Testis (tissue), 3 donors: ENCODE measurements around the gene EGLN2. TPM values are rescaled to one million over a fixed set of nuclear protein-coding genes. Genes with fewer than 3 reads are reported as not detected.
A peak's percentile ranks its signal among the peaks of the same experiment; 100 is the strongest.

Experiments used
- DNase-seq: peaks from one replicate; pipeline ENCODE4 v3.0.0-alpha.2; 2019
- H3K27ac ChIP-seq, 2 donors: fragments of 200-600 bp; sonication (generic); one replicate each; pipeline ENCODE4 v1.5.1; 2019
- H3K27me3 ChIP-seq: fragments of 200-600 bp; sonication (generic); one replicate; pipeline ENCODE4 v1.5.1; 2019
- H3K36me3 ChIP-seq: fragments of 200-600 bp; sonication (generic); one replicate; pipeline ENCODE4 v1.5.1; 2017; ENCODE audit warnings: low read depth; ENCODE audit errors: missing control alignments
- H3K4me1 ChIP-seq: fragments of 200-600 bp; sonication (generic); one replicate; pipeline ENCODE4 v1.5.1; 2019
- H3K4me3 ChIP-seq, 2 donors: fragments of 200-600 bp; sonication (generic); one replicate each; pipeline ENCODE4 v1.5.1; 2017 to 2019
- H3K9me3 ChIP-seq: fragments of 200-600 bp; sonication (generic); one replicate; pipeline ENCODE4 v1.5.1; 2017
- POLR2A ChIP-seq: fragments of 450-650 bp; IDR thresholded peaks from one replicate; pipeline ENCODE4 v1.6.1; 2017; ENCODE audit warnings: antibody characterized with exemption, mild to moderate bottlenecking, moderate library complexity
- WGBS, 2 donors: methylation state at CpG; one replicate each; pipeline ENCODE4 v1.1.5; 2018; 5-methylcytosine and 5-hydroxymethylcytosine counted together
- intact Hi-C: fragments of 100-400 bp; cut with DNase I; formaldehyde crosslinking; loops from one replicate; pipeline ENCODE4 v1.15.1; 2023; ENCODE audit warnings: low total_unique reads
- polyA plus RNA-seq: library from polyadenylated mRNA; stranded (reverse); fragments of 350-450 nt; fragmentation: Illumina TruSeq; extraction: RNeasy Lipid Tissue Mini Kit (QIAGEN cat#74804); gene quantifications from one replicate; pipeline ENCODE4 v1.2.3, GENCODE V29; 2014; ENCODE audit warnings: low read depth, low replicate concordance; ENCODE audit not compliant: insufficient read depth
- total RNA-seq, 2 donors: library from RNA; depleted of rRNA; stranded (reverse); fragments of >200 nt; gene quantifications; one replicate each; pipeline ENCODE4 v1.2.3, GENCODE V29; 2016
- TF ChIP-seq, protein P1 (sequence below), 3 experiments: fragments of 450-650 bp in 2 of 3; fragments of 200-600 bp in 1 of 3; sonication (generic) in 1 of 3; IDR thresholded peaks; one replicate each; pipeline ENCODE4 v1.5.1; 2016 to 2019; ENCODE audit warnings: antibody characterized with exemption in 3 of 3, mild to moderate bottlenecking in 2 of 3, moderate library complexity in 1 of 3

Gene EGLN2
- total and polyA plus RNA-seq, 3 donors from 2014 or later, result 245 to 489 (median 260) TPM

DNA sequence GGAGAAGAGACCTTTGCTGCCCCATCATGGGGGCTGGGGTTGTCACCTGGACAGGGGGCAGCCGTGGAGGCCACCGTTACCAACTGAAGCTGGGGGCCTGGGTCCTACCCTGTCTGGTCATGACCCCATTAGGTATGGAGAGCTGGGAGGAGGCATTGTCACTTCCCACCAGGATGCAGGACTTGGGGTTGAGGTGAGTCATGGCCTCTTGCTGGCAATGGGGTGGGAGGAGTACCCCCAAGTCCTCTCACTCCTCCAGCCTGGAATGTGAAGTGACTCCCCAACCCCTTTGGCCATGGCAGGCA, 9.0 kb downstream of the EGLN2 start:
- DNase-seq, result no peak
- Histone ChIP-seq H3K36me3 (no peaks in the 10 kb centered on the region), H3K4me1 (peaks cover 51% of the 10 kb centered on the region), H3K27me3 (no peaks in the 10 kb centered on the region), H3K9me3 (no peaks in the 10 kb centered on the region), H3K4me3 (no peak overlapping the region), H3K27ac (no peak overlapping the region)
- intact Hi-C loops, result no loop called here
- WGBS, 2 donors, result 78 to 94% methylated on average over 2 of the region's 2 CpGs
- TF ChIP-seq, protein P1, sequence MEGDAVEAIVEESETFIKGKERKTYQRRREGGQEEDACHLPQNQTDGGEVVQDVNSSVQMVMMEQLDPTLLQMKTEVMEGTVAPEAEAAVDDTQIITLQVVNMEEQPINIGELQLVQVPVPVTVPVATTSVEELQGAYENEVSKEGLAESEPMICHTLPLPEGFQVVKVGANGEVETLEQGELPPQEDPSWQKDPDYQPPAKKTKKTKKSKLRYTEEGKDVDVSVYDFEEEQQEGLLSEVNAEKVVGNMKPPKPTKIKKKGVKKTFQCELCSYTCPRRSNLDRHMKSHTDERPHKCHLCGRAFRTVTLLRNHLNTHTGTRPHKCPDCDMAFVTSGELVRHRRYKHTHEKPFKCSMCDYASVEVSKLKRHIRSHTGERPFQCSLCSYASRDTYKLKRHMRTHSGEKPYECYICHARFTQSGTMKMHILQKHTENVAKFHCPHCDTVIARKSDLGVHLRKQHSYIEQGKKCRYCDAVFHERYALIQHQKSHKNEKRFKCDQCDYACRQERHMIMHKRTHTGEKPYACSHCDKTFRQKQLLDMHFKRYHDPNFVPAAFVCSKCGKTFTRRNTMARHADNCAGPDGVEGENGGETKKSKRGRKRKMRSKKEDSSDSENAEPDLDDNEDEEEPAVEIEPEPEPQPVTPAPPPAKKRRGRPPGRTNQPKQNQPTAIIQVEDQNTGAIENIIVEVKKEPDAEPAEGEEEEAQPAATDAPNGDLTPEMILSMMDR (IDR thresholded peaks at IDR 0.05), result no peak
- no peak for TF ChIP-seq POLR2A

DNA sequence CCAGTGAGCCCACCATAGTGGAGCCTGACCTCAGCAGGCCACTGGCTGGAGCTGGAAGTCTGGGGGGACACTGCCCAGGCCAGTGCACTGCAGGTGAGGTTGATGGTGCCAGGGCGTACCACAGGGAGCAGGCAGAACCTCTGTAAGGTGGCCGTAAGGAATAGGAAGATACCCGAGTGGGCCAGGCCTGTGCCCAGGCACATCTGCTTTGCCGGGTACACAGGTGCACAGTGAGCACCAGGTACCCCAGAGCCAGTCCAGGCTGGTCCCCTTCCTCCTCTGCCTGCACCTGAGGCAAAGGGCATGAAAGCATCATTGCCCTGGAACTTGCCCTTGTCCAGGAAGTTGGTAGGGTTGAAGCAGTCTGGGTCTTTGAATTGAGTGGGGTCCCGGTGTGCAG, 9.5 kb downstream of the EGLN2 start:
- no peak overlapping the region for H3K27ac ChIP-seq
- peaks cover 49% of the 10 kb centered on the region for H3K4me1 ChIP-seq
- intact Hi-C loops, result no loop called here
- no peaks in the 10 kb centered on the region for H3K9me3 ChIP-seq
- WGBS, 2 donors, result 83 to 100% methylated on average over 3 to 5 of the region's 5 CpGs
- no peak overlapping the region for H3K4me3 ChIP-seq
- H3K36me3 ChIP-seq, result no peaks in the 10 kb centered on the region
- TF ChIP-seq POLR2A, result no peak
- TF ChIP-seq, protein P1 (IDR thresholded peaks at IDR 0.05), result no peak
- no peak for DNase-seq
- H3K27me3 ChIP-seq, result no peaks in the 10 kb centered on the region

DNA sequence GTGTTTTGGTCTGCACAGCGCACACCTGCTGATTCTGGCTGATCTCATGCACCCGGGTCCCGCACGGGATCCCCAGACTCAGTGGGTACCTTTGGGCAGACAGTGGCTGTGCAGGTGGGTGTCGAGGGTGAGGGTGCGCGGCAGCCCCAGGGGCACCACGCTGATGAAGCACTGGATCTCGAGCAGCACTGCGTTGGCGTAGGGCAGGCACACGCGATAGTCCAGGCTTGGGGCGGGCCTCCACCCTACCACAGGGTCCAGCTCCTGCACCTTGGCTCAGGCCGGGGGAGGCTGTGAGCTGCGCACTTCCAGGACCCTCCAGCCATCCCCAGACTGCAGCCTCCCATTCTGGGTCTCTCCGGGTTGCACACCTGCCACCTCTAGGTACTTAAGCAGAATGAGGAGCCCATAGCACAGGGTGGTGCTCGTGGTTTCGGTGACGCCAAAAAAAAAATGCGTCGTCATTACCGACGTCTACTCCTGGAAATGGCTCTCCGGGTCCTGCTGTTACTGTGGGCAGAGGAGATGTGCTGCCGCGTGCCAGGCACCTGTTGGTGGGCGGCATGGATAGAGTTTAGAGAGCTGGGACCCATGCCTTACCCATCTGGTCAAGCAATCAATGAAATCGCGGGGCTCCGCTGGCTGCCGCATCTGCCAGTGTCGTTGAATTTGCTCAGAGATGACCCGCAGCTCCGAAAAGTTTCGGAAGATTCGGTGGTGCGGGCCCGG, 10.5 kb downstream of the EGLN2 start:
- Histone ChIP-seq H3K9me3 (no peaks in the 10 kb centered on the region), H3K4me1 (peaks cover 47% of the 10 kb centered on the region), H3K27ac (no peak overlapping the region), H3K36me3 (no peaks in the 10 kb centered on the region), H3K27me3 (no peaks in the 10 kb centered on the region), H3K4me3 (no peak overlapping the region)
- DNase-seq, result no peak
- intact Hi-C loops, result no loop called here
- 64 to 80% methylated on average over 29 to 39 of the region's 39 CpGs for WGBS, 2 donors
- TF ChIP-seq, protein P1 (IDR thresholded peaks at IDR 0.05), result no peak
- TF ChIP-seq POLR2A, result no peak

DNA sequence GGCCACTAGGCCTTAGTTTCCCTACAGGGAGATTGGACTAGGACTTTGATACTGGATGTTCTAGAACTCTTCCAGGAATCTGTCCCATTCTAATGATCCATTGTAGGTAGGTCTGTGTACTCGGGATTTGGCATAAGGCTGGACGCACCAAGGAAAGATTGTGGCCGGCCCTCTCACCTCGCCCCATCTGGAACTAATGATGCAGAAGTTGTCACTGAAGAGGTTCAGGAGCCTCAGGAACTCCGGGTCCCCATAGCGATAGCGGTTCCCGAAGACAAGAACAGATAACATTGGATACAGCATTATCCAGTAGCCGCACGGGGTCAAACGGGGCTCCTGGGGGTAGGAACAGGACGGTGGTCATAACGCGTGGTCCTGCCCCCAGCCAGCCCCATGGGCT, 11.2 kb downstream of the EGLN2 start:
- TF ChIP-seq POLR2A, result no peak
- TF ChIP-seq, protein P1 (IDR thresholded peaks at IDR 0.05), result no peak
- Histone ChIP-seq H3K27ac (peak overlapping the region in 1 of 2 donors; percentile 75), H3K27me3 (no peaks in the 10 kb centered on the region), H3K4me1 (peaks cover 42% of the 10 kb centered on the region), H3K4me3 (peak overlapping the region; percentile 26 to 56), H3K9me3 (no peaks in the 10 kb centered on the region), H3K36me3 (no peaks in the 10 kb centered on the region)
- 19% methylated on average over 8 of the region's 14 CpGs; no CpG with 5 or more reads in 1 of the 2 donors for WGBS, 2 donors
- no peak for DNase-seq
- intact Hi-C loops, result no loop called here
